Esophagus (tissue), 2 donors: ENCODE results near the gene SLC39A2. TPM values are rescaled to one million over a fixed set of nuclear protein-coding genes. Genes with fewer than 3 reads are reported as not detected.
"Not testable (repeated sequence)": the region's sequence is repeated elsewhere in the genome, so short reads cannot be mapped to it uniquely, and the experiment has no call there.

Source experiments
- H3K27ac ChIP-seq, 2 donors: one replicate each; pipeline ENCODE4 v1.5.1; 2013; ENCODE audit warnings: low read depth in 2 of 2, mild to moderate bottlenecking in 2 of 2, inconsistent platforms in 1 of 2, low read length in 1 of 2, moderate library complexity in 1 of 2
- H3K27me3 ChIP-seq, 2 donors: one replicate each; pipeline ENCODE4 v1.6.1; 2013; ENCODE audit warnings: low read length in 2 of 2, control low read depth in 1 of 2, mild to moderate bottlenecking in 1 of 2; ENCODE audit not compliant: insufficient read depth in 2 of 2, control insufficient read depth in 1 of 2
- H3K36me3 ChIP-seq, 2 donors: one replicate each; pipeline ENCODE4 v1.6.1; 2013; ENCODE audit warnings: low read length in 1 of 2; ENCODE audit not compliant: control insufficient read depth in 2 of 2, insufficient read depth in 2 of 2
- H3K4me1 ChIP-seq, 2 donors: one replicate each; pipeline ENCODE4 v1.6.1; 2013; ENCODE audit warnings: low read length in 1 of 2; ENCODE audit not compliant: control insufficient read depth in 2 of 2, insufficient read depth in 2 of 2
- H3K4me3 ChIP-seq, 2 donors: one replicate each; pipeline ENCODE4 v1.5.1; 2013; ENCODE audit warnings: low read length in 2 of 2, mild to moderate bottlenecking in 2 of 2, low read depth in 1 of 2, moderate library complexity in 1 of 2
- H3K9me3 ChIP-seq, 2 donors: one replicate each; pipeline ENCODE4 v1.6.1; 2013; ENCODE audit warnings: mild to moderate bottlenecking in 2 of 2, low read depth in 1 of 2, low read length in 1 of 2, moderate library complexity in 1 of 2; ENCODE audit not compliant: control insufficient read depth in 2 of 2, insufficient read depth in 1 of 2
- WGBS, 2 donors: extraction: QIAGEN DNeasy Blood & Tissue Kit; methylation state at CpG; one replicate each; pipeline ENCODE4 v1.1.7; 2013; 5-methylcytosine and 5-hydroxymethylcytosine counted together
- polyA plus RNA-seq, 2 donors: library from polyadenylated mRNA; stranded (reverse); fragments of 200-250 nt; gene quantifications; one replicate each; pipeline ENCODE4 v1.2.3, GENCODE V29; 2013
- donor health status: healthy with polysubstance abuse.
- donor health status: Bipolar disorder and iron deficiency.

SLC39A2 gene
- polyA plus RNA-seq, 2 donors, result 8.2 to 20.3 TPM

GRCh38 chr14:20989787-20990600 lies 9.1 kb upstream of the SLC39A2 start, which contains the start of gene METTL17:
METTL17 (plus strand) TSS chr14:20989980; CDS start chr14:20990003, 23 bp downstream.
- WGBS, 2 donors, result 0% methylated on average over 42 of the region's 42 CpGs
- Histone ChIP-seq H3K4me3 (peak within 1 kb of the TSS; percentile 78 to 96), H3K36me3 (peaks cover 5 to 11% of the 10 kb centered on the region in 2 donors), H3K27me3 (no peaks in the 10 kb centered on the region), H3K4me1 (peaks cover 0 to 5% of the 10 kb centered on the region in 2 donors), H3K27ac (peak within 1 kb of the TSS; percentile 88 to 89), H3K9me3 (no peaks in the 10 kb centered on the region)

GRCh38 chr14:20996521-20996920 lies 2.6 kb upstream of the SLC39A2 start:
- Histone ChIP-seq H3K4me3 (no peak overlapping the region), H3K4me1 (peaks cover 3 to 8% of the 10 kb centered on the region in 2 donors), H3K27ac (peak overlapping the region in 1 of 2 donors; percentile 77), H3K27me3 (no peaks in the 10 kb centered on the region), H3K9me3 (no peaks in the 10 kb centered on the region), H3K36me3 (peaks cover 11 to 24% of the 10 kb centered on the region in 2 donors)
- WGBS, 2 donors, result 81 to 89% methylated on average over 14 of the region's 14 CpGs

GRCh38 chr14:20997115-20997514 lies 2.0 kb upstream of the SLC39A2 start:
- Histone ChIP-seq H3K36me3 (peaks cover 11 to 24% of the 10 kb centered on the region in 2 donors), H3K4me1 (peaks cover 3 to 8% of the 10 kb centered on the region in 2 donors), H3K27ac (peak overlapping the region in 1 of 2 donors; percentile 35), H3K9me3 (no peaks in the 10 kb centered on the region), H3K27me3 (no peaks in the 10 kb centered on the region), H3K4me3 (no peak overlapping the region)
- WGBS, 2 donors, result 45 to 46% methylated on average over 4 of the region's 4 CpGs

- Histone ChIP-seq H3K36me3 (peaks cover 11 to 22% of the 10 kb centered on the region in 2 donors), H3K27ac (peak overlapping the region; percentile 28 to 35), H3K9me3 (no peaks in the 10 kb centered on the region), H3K27me3 (no peaks in the 10 kb centered on the region), H3K4me3 (no peak overlapping the region), H3K4me1 (peaks cover 3 to 8% of the 10 kb centered on the region in 2 donors)
- 65 to 66% methylated on average over 6 of the region's 6 CpGs for WGBS, 2 donors
Observed at GRCh38 chr14:20997564-20997963, 1.5 kb upstream of the SLC39A2 start.

GRCh38 chr14:20998139-20998538 lies 954 bp upstream of the SLC39A2 start:
- peaks cover 11 to 21% of the 10 kb centered on the region in 2 donors for H3K36me3 ChIP-seq
- peaks cover 3 to 8% of the 10 kb centered on the region in 2 donors for H3K4me1 ChIP-seq
- peak overlapping the region; percentile 0 to 26 for H3K4me3 ChIP-seq
- 47 to 68% methylated on average over 3 of the region's 3 CpGs for WGBS, 2 donors
- H3K9me3 ChIP-seq, result no peaks in the 10 kb centered on the region
- peak overlapping the region; percentile 81 to 88 for H3K27ac ChIP-seq
- H3K27me3 ChIP-seq, result no peaks in the 10 kb centered on the region

- Histone ChIP-seq H3K36me3 (peaks cover 8 to 16% of the 10 kb centered on the region in 2 donors), H3K4me3 (no peak overlapping the region), H3K27ac (peak overlapping the region; percentile 47 to 89), H3K9me3 (no peaks in the 10 kb centered on the region), H3K4me1 (peaks cover 3 to 8% of the 10 kb centered on the region in 2 donors), H3K27me3 (no peaks in the 10 kb centered on the region)
- 70 to 76% methylated on average over 4 of the region's 4 CpGs for WGBS, 2 donors
Observed at GRCh38 chr14:20999591-20999990, 498 bp downstream of the SLC39A2 start.

- WGBS, 2 donors, result 72 to 78% methylated on average over 7 of the region's 7 CpGs
- H3K36me3 ChIP-seq, result peaks cover 0 to 4% of the 10 kb centered on the region in 2 donors
- H3K27me3 ChIP-seq, result no peaks in the 10 kb centered on the region
- no peak overlapping the region for H3K4me3 ChIP-seq
- H3K9me3 ChIP-seq, result no peaks in the 10 kb centered on the region
- H3K27ac ChIP-seq, result peak overlapping the region in 1 of 2 donors; percentile 47
- H3K4me1 ChIP-seq, result peaks cover 3 to 8% of the 10 kb centered on the region in 2 donors
Observed at GRCh38 chr14:21001218-21001617, 2.1 kb downstream of the SLC39A2 start.

- H3K27ac ChIP-seq, result no peak overlapping the region
- H3K9me3 ChIP-seq, result no peaks in the 10 kb centered on the region
- no peaks in the 10 kb centered on the region for H3K36me3 ChIP-seq
- H3K4me3 ChIP-seq, result no peak overlapping the region
- WGBS, 2 donors, result 88 to 89% methylated on average over 14 of the region's 14 CpGs
- H3K27me3 ChIP-seq, result no peaks in the 10 kb centered on the region
- H3K4me1 ChIP-seq, result peaks cover 0 to 2% of the 10 kb centered on the region in 2 donors
Observed at GRCh38 chr14:21003788-21004346, 4.8 kb downstream of the SLC39A2 start.

- WGBS, 2 donors, result 71 to 80% methylated on average over 3 of the region's 3 CpGs
- H3K27ac ChIP-seq, result not testable (repeated sequence)
Observed at GRCh38 chr14:21009721-21010120, 10.6 kb downstream of the SLC39A2 start.

More at GRCh38 chr14:21009721-21010120, 10.6 kb downstream of the SLC39A2 start:
- H3K4me3 ChIP-seq, H3K4me1 ChIP-seq, H3K36me3 ChIP-seq, H3K9me3 ChIP-seq, H3K27me3 ChIP-seq: not testable (repeated sequence)
